H1 (cell line): ENCODE data around the gene SNCAIP. TPM values are rescaled to one million over a fixed set of nuclear protein-coding genes. Genes with fewer than 3 reads are reported as not detected.

Source experiments
- CEBPB ChIP-seq: IDR thresholded peaks from 2 replicates; pipeline ENCODE4 v1.6.1; 2012; ENCODE audit warnings: low read depth, low read length
- EGR1 ChIP-seq: IDR thresholded peaks from 2 replicates; pipeline ENCODE4 v1.6.1; 2011; ENCODE audit warnings: low read depth, low read length, borderline replicate concordance
- HDAC6 ChIP-seq: IDR thresholded peaks from one replicate; pipeline ENCODE4 v1.7.1; 2012; ENCODE audit warnings: low read depth, mild to moderate bottlenecking, inconsistent platforms, low read length, moderate library complexity
- MAFK ChIP-seq: IDR thresholded peaks from 2 replicates; pipeline ENCODE4 v1.6.1; 2012; ENCODE audit warnings: low read depth, mild to moderate bottlenecking, improper control_type of control experiment, low read length
- TAF1 ChIP-seq: IDR thresholded peaks from 2 replicates; pipeline ENCODE4 v1.6.1; 2011; ENCODE audit warnings: mild to moderate bottlenecking, low read depth, low read length
- TCF12 ChIP-seq: IDR thresholded peaks from 2 replicates; pipeline ENCODE4 v1.6.1; 2011; ENCODE audit warnings: low read depth, mild to moderate bottlenecking, low read length
- polyA plus RNA-seq, 7 experiments: library from polyadenylated mRNA; depleted of rRNA in 3 of 7; stranded (reverse) in 5 of 7; unstranded in 2 of 7; fragments of >200 nt in 5 of 7; fragments of 200-250 nt in 2 of 7; gene quantifications; 1 replicate in 5 of 7; 2 replicates in 1 of 7; 4 replicates in 1 of 7; pipeline versions ENCODE4 v1.2.1 to v1.2.3, GENCODE V29; 2011 to 2013; ENCODE audit warnings: missing spikeins in 2 of 7, mixed read lengths in 2 of 7
- total RNA-seq: library from RNA; stranded (reverse); fragmentation: NEBNext Ultra II Directional; extraction: Animal tissue kit (Norgen Biotek cat#: 25700); gene quantifications from 2 replicates; pipeline ENCODE4 v1.2.1, GENCODE V29; 2021

The SNCAIP gene
- total and polyA plus RNA-seq, 2 of the 8 experiments (the other 6 are each of a cell fraction or from before 2014, with no cell fraction given), result 3.9 to 9.0 TPM

DNA sequence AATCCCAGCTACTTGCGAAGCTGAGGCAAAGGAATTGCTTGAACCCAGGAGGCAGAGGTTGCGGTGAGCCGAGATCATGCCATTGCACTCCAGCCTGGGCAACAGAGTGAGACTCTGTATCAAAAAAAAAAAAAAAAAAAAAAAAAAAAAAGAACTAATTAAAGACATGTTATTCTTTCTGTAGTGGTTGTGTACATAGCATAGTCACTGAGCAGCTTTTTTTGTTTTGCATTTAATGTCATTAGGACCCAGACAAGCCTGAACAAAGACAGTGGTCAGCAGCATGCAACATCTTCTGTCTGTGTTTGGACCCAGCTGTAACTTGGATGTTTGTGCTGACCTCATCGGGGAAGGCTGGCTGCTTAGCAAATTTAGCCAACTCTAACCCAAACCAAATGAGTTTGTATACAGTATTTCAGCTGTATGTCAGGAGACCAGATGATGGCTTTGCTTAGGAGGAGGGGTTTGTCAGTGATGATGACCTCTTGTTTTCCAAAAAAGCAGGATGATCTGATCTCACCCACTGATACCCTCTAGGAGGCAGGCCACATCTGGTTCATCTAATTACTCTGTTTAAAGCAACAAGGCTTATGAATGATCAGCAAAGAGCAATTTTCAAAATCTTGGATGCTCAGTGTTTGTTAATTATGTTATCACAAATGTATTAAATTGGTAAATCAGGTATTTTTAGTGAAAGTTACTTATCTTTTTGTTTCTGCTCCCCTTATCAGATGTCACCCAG lies 39.5 kb downstream of the SNCAIP start (continued):
- TF ChIP-seq TAF1 (no peak), MAFK (no peak), TCF12 (no peak), HDAC6 (no peak), CEBPB (no peak), EGR1 (no peak)
